ENCODE results near the gene LRIG2. TPM values are rescaled to one million over a fixed set of nuclear protein-coding genes. Genes with fewer than 3 reads are reported as not detected.
"Not testable (repeated sequence)": the region's sequence is repeated elsewhere in the genome, so short reads cannot be mapped to it uniquely, and the experiment has no call there.

Gene LRIG2
- total RNA-seq, 2 experiments from 2014 or later, result 13.0 to 13.8 TPM

- Mint-ChIP-seq H3K9me3 (no peaks in the 10 kb centered on the region), H3K4me3 (no peak overlapping the region), H3K27me3 (no peaks in the 10 kb centered on the region), H3K36me3 (ENCODE audit: low read depth) (no peaks in the 10 kb centered on the region), H3K4me1 (peaks cover 21% of the 10 kb centered on the region), H3K27ac (no peak overlapping the region)
- ChIA-PET POLR2A (no interaction called here), CTCF (no interaction called here)
- no peak for DNase-seq
These were observed 67.2 kb downstream of the LRIG2 start for GRCh38 chr1:113140176-113140575.

GRCh38 chr1:113140588-113141446, 67.8 kb downstream of the LRIG2 start:
- H3K27me3 Mint-ChIP-seq, result no peaks in the 10 kb centered on the region
- H3K4me3 Mint-ChIP-seq, result no peak overlapping the region
- CTCF ChIA-PET, result no interaction called here
- POLR2A ChIA-PET, result no interaction called here
- no peak overlapping the region for H3K27ac Mint-ChIP-seq
- H3K36me3 Mint-ChIP-seq (ENCODE audit: low read depth), result no peaks in the 10 kb centered on the region
- DNase-seq, result peak; percentile 69
- H3K4me1 Mint-ChIP-seq, result peaks cover 20% of the 10 kb centered on the region
- no peaks in the 10 kb centered on the region for H3K9me3 Mint-ChIP-seq

DNA sequence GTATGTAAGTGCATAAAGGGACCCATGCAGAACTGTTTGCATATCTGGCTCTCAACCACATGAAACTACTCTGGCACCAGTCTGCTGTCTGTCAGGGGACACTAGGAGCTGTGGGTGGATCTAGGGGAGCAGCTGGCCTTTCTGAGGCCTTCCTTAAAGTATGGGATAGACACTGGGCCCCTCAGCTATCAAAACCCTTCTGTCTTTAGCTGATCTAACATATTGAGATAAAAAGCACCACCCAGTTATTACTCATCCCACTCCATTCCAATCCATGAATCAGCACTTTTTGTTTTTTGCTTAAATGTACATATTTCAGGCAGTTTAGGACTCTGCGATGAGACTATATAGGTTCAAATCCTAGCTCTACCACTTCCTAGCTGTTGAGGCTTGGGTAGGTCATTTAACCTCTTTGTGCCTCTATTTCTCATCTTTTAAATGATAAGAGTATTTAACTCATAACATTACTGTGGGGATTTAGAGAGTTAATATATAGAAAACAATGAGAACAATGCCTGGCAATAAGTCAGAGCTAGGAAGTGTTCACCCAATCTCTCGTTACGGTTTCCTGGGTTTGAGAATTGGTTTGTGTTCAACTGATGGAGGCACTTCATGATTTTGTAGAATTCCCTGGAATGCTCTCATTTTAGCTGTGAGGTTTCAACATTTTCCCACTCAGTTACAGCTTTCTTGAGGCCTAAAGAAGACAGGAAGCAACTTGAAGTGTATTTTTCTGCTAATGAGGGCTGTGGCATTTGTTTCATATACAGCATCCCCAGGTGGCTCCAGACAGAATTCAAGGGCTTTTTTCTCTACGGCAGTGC, 68.9 kb downstream of the LRIG2 start:
- Mint-ChIP-seq H3K4me1 (peaks cover 30% of the 10 kb centered on the region), H3K27ac (peak overlapping the region; percentile 9), H3K4me3 (no peak overlapping the region), H3K9me3 (no peaks in the 10 kb centered on the region), H3K27me3 (no peaks in the 10 kb centered on the region), H3K36me3 (ENCODE audit: low read depth) (no peaks in the 10 kb centered on the region)
- ChIA-PET POLR2A (no interaction called here), CTCF (interaction anchor here (1.3 to 1.5 kb wide), 2 partner anchors 9 to 38 kb away, joined by 3 read pairs; no protein-coding TSS in a partner anchor)
- no peak for DNase-seq

- no peaks in the 10 kb centered on the region for H3K36me3 Mint-ChIP-seq (ENCODE audit: low read depth)
- peaks cover 40% of the 10 kb centered on the region for H3K4me1 Mint-ChIP-seq
- H3K27me3 Mint-ChIP-seq, result no peaks in the 10 kb centered on the region
- ChIA-PET CTCF (interaction anchor here (1.3 to 1.5 kb wide), 2 partner anchors 10 to 39 kb away, joined by 3 read pairs; no protein-coding TSS in a partner anchor), POLR2A (no interaction called here)
- H3K27ac Mint-ChIP-seq, result no peak overlapping the region
- H3K4me3 Mint-ChIP-seq, result no peak overlapping the region
- DNase-seq, result no peak
- no peaks in the 10 kb centered on the region for H3K9me3 Mint-ChIP-seq
These were observed 69.8 kb downstream of the LRIG2 start for GRCh38 chr1:113142791-113143190.

DNA sequence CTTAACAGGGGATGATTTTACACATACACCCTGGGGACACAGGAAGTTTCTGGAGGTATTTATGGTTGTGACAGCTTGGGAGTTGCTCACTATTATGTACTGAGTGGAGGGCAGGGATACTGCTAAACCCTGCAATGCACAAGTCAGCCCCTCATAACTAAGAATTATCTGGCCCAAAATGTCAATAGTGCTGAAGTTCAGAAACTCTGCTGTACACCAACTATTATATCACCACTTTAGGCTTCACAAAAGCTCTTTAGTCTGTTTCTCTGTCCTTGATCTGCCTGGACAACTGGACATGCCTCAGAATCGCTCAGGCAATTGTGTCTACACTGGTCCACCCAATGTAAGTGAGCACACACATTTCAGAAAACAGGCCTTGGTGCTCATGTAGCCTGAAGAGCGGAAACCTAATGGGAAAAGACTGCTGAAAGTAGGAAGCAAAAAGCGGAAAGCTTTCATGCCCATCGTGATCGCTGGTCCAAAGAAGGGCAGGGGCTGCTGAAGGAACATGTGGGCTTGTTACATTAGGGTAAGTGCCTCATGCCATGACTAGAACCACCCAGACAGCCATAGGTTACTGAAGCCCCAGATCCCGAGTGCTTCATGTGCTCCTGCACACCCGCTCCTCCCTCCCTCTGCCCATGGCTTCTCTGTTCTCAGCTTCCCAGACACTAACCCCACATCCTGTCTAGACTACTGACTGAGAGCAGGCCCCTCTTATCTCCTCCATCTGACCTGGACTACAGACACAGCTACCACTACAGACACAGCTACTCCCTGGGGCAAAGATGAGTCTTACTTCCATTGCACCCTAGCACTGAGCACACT, 73.5 kb downstream of the LRIG2 start:
- H3K36me3 Mint-ChIP-seq (ENCODE audit: low read depth), result no peaks in the 10 kb centered on the region
- no peak overlapping the region for H3K4me3 Mint-ChIP-seq
- no peak overlapping the region for H3K27ac Mint-ChIP-seq
- ChIA-PET CTCF (interaction anchor here (0.5 to 1.1 kb wide), 3 partner anchors 51 to 1807 kb away, joined by 3 read pairs; no protein-coding TSS in a partner anchor), POLR2A (no interaction called here)
- no peaks in the 10 kb centered on the region for H3K27me3 Mint-ChIP-seq
- peak; percentile 36 for DNase-seq
- no peaks in the 10 kb centered on the region for H3K9me3 Mint-ChIP-seq
- peaks cover 40% of the 10 kb centered on the region for H3K4me1 Mint-ChIP-seq

DNA sequence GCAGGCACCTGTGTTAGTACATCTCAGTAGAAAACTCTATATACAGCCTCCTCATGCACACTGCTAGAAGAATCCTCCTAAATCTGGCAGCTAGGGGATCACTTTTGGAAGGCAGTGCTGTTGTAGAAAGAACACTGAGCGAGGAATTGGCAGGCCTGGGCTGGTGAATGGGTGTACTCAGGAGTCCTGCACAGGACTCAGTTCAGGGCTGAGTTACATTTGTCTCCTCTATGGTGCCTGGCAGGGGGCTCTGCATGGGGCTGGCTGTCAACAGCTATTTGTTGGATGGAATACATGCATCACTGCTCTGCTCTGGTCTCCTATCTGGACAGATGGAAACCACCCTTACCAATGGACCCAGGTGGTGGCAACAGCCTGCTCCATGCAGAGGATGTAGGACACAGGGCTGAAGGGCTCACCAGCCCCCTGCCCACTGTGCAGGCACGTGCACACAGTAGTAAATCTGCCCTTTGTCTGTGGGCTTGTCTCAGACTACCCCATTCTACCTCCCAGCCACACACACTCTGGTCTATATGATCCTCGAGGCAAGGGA, 74.2 kb downstream of the LRIG2 start:
- Mint-ChIP-seq H3K4me3 (no peak overlapping the region), H3K27ac (no peak overlapping the region), H3K27me3 (no peaks in the 10 kb centered on the region), H3K4me1 (peaks cover 35% of the 10 kb centered on the region), H3K36me3 (ENCODE audit: low read depth) (no peaks in the 10 kb centered on the region), H3K9me3 (no peaks in the 10 kb centered on the region)
- no peak for DNase-seq
- ChIA-PET CTCF (interaction anchor here (0.5 kb wide), 1 partner anchor 1414 kb away, joined by 3 read pairs; no protein-coding TSS in a partner anchor), POLR2A (no interaction called here)

DNA sequence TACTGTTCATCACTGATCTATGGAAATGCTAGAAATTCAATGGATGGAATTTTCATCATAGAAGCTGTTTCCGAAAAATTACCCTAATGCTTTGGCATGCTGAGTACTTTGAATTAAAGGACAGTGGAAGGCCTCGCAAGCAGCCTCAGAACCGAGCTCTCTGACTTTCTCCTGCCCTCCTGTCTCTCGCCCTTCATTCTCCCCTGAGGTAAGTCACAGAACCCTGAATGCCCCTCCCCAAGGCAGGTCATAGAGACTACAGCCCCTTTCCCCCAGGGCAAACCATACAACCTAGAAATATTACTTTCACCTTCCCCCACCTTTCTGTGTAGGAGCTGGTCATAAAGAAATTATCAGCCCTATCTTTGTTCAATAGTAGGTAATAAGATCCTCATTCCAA, 74.8 kb downstream of the LRIG2 start:
- DNase-seq, result no peak
- ChIA-PET CTCF (interaction anchor here (0.6 kb wide), 1 partner anchor 181 kb away, joined by 3 read pairs; no protein-coding TSS in a partner anchor), POLR2A (no interaction called here)
- H3K4me3 Mint-ChIP-seq, result no peak overlapping the region
- H3K27me3 Mint-ChIP-seq, result no peaks in the 10 kb centered on the region
- peaks cover 29% of the 10 kb centered on the region for H3K4me1 Mint-ChIP-seq
- H3K9me3 Mint-ChIP-seq, result no peaks in the 10 kb centered on the region
- no peaks in the 10 kb centered on the region for H3K36me3 Mint-ChIP-seq (ENCODE audit: low read depth)
- no peak overlapping the region for H3K27ac Mint-ChIP-seq

DNA sequence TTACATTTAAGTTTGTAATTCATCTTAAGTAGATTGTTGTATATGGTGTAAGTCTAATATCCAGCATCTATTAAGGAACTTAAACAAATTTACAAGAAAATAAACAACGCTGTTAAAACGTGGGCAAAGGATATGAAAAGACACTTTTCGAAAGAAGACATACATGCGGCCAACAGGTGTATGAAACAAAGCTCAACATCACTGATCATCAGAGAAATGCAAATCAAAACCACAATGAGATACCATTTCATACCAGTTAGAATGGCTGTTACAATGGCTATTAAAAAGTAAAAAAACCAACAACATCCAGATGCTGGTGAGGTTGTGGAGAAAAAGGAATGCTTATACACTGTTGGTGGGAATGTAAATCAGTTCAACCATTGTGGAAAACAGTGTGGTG, 77.5 kb downstream of the LRIG2 start:
- CTCF ChIA-PET, result interaction anchor here (0.6 kb wide), 1 partner anchor 500 kb away, joined by 3 read pairs; no protein-coding TSS in a partner anchor

DNA sequence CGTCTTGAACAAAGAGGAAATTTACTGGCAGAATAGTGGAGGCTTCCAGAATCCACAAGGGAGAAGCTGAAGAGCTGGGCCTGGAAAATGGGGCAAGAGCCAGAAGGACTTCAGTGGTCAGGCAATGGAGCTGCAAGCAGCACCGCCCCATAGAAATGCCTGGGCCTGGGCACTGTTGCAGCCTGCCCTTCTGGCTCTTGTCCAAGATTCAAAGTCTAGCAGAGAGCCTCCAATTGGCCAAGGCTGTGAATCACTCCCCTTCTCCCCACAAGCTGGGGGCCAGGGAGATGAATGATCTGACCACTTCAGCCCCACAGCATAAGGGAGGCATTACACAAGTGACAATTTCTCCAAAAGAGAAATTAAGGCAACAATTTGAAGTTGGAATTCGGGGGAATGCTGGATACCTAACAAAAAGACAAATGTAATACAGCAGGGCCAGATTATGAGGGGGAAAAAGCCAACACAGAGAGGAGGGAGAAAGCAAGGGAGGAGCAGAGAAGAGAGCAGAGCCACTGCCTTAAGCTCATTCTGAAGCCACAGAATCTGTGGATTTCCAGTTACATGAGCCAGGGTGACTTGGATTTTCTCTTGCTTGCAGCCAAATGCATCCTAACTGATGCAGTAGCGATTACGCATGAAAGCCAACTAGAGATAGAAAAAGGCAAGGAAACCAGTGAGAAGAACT, 80.3 kb downstream of the LRIG2 start:
- H3K4me1 Mint-ChIP-seq, result no peaks in the 10 kb centered on the region
- no peak overlapping the region for H3K4me3 Mint-ChIP-seq
- CTCF ChIA-PET, result no interaction called here
- no peaks in the 10 kb centered on the region for H3K36me3 Mint-ChIP-seq (ENCODE audit: low read depth)
- no peak for DNase-seq
- H3K27me3 Mint-ChIP-seq, result peaks cover 2% of the 10 kb centered on the region
- peaks cover 3% of the 10 kb centered on the region for H3K9me3 Mint-ChIP-seq
- POLR2A ChIA-PET, result no interaction called here
- H3K27ac Mint-ChIP-seq, result no peak overlapping the region

More for the DNA sequence above, 77.5 kb downstream of the LRIG2 start:
- H3K4me3 Mint-ChIP-seq; H3K9me3 Mint-ChIP-seq; H3K36me3 Mint-ChIP-seq (ENCODE audit: low read depth); H3K27ac Mint-ChIP-seq; H3K27me3 Mint-ChIP-seq; DNase-seq; POLR2A ChIA-PET: not testable (repeated sequence)
- H3K4me1 Mint-ChIP-seq, result peaks cover 23% of the 10 kb centered on the region

GRCh38 chr1:113156368-113156767, 83.4 kb downstream of the LRIG2 start:
- no peaks in the 10 kb centered on the region for H3K4me1 Mint-ChIP-seq
- ChIA-PET POLR2A (no interaction called here), CTCF (no interaction called here)
- no peaks in the 10 kb centered on the region for H3K36me3 Mint-ChIP-seq (ENCODE audit: low read depth)
- no peak overlapping the region for H3K4me3 Mint-ChIP-seq
- H3K9me3 Mint-ChIP-seq, result peaks cover 8% of the 10 kb centered on the region
- no peak overlapping the region for H3K27ac Mint-ChIP-seq
- DNase-seq, result no peak
- H3K27me3 Mint-ChIP-seq, result peaks cover 9% of the 10 kb centered on the region

GRCh38 chr1:113158743-113159142, 85.7 kb downstream of the LRIG2 start:
- POLR2A ChIA-PET; H3K9me3 Mint-ChIP-seq; H3K27ac Mint-ChIP-seq; H3K27me3 Mint-ChIP-seq; H3K36me3 Mint-ChIP-seq (ENCODE audit: low read depth); DNase-seq; H3K4me3 Mint-ChIP-seq; H3K4me1 Mint-ChIP-seq; CTCF ChIA-PET: not testable (repeated sequence)

DNA sequence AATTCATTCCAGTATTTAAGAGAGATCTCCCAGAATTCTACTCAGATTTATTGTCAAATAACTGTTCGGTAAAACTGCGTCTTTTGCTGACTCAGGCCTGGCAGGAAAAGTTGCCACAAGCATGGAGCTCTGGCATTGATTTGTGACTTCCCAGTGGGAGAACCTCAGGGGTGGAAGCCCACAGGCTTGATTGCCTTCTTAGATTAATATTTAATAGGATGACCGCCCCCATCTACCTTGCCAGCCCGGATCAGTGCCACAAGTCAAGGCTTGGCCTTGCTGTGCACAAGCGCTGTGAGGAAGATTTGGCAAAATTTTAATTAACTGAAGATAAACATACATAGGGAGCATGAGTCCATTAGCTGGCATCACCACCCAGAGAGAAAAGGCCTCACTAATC, 93.5 kb downstream of the LRIG2 start:
- H3K9me3 Mint-ChIP-seq, result peaks cover 1% of the 10 kb centered on the region
- H3K27ac Mint-ChIP-seq, result no peak overlapping the region
- no peaks in the 10 kb centered on the region for H3K4me1 Mint-ChIP-seq
- CTCF ChIA-PET, result no interaction called here
- no peaks in the 10 kb centered on the region for H3K27me3 Mint-ChIP-seq
- POLR2A ChIA-PET, result no interaction called here
- DNase-seq, result no peak
- no peaks in the 10 kb centered on the region for H3K36me3 Mint-ChIP-seq (ENCODE audit: low read depth)
- H3K4me3 Mint-ChIP-seq, result no peak overlapping the region

Measured in activated CD4-positive, alpha-beta T cell treated with anti-CD3 and anti-CD28 coated beads, Interleukin-2, amount 10 ng/mL, durations not matched to agents 7 days and 5 days (primary cell).